ENCODE measurements around the gene CDX1.

The CDX1 gene

GRCh38 chr5:150190503-150190979, 24.0 kb downstream of the CDX1 start:
- peaks cover 12% of the 10 kb centered on the region for H3K4me1 ChIP-seq (ENCODE audit: insufficient read depth, insufficient read length)
- no peaks in the 10 kb centered on the region for H3K9me3 ChIP-seq (ENCODE audit: insufficient read depth, low read length)
- peak overlapping the region; percentile 32 for H3K9ac ChIP-seq (ENCODE audit: insufficient read length, low read depth)
- H3K36me3 ChIP-seq (ENCODE audit: insufficient read depth, insufficient read length, low read length) = no peaks in the 10 kb centered on the region
- no peak for DNase-seq (ENCODE audit: low read depth, low spot score)
- H3K27me3 ChIP-seq (ENCODE audit: insufficient read depth, insufficient read length) = peaks cover 71% of the 10 kb centered on the region
- H3K4me3 ChIP-seq (ENCODE audit: insufficient read length, low read depth) = peak overlapping the region; percentile 31
- no peak for TF ChIP-seq YY1 (IDR thresholded peaks at IDR 0.05; ENCODE audit: insufficient read depth, insufficient read length)

- Histone ChIP-seq H3K27me3 (ENCODE audit: insufficient read depth, insufficient read length) (peaks cover 71% of the 10 kb centered on the region), H3K36me3 (ENCODE audit: insufficient read depth, insufficient read length, low read length) (no peaks in the 10 kb centered on the region), H3K9me3 (ENCODE audit: insufficient read depth, low read length) (no peaks in the 10 kb centered on the region), H3K9ac (ENCODE audit: insufficient read length, low read depth) (no peak overlapping the region), H3K4me3 (ENCODE audit: insufficient read length, low read depth) (no peak overlapping the region), H3K4me1 (ENCODE audit: insufficient read depth, insufficient read length) (peaks cover 10% of the 10 kb centered on the region)
- no peak for TF ChIP-seq ZNF274 (IDR thresholded peaks at IDR 0.05; ENCODE audit: low read depth, low read length)
- TF ChIP-seq YY1 (IDR thresholded peaks at IDR 0.05; ENCODE audit: insufficient read depth, insufficient read length) = no peak
- TF ChIP-seq SUZ12 (IDR thresholded peaks at IDR 0.05; ENCODE audit: extremely low read depth, insufficient read depth, insufficient read length) = no peak
- DNase-seq (ENCODE audit: low read depth, low spot score) = no peak
Observed at GRCh38 chr5:150190987-150191386, 24.4 kb downstream of the CDX1 start.

- TF ChIP-seq SUZ12 (IDR thresholded peaks at IDR 0.05; ENCODE audit: extremely low read depth, insufficient read depth, insufficient read length) (no peak), ZNF274 (IDR thresholded peaks at IDR 0.05; ENCODE audit: low read depth, low read length) (no peak), YY1 (IDR thresholded peaks at IDR 0.05; ENCODE audit: insufficient read depth, insufficient read length) (no peak)
- Histone ChIP-seq H3K4me1 (ENCODE audit: insufficient read depth, insufficient read length) (peaks cover 3% of the 10 kb centered on the region), H3K27me3 (ENCODE audit: insufficient read depth, insufficient read length) (peaks cover 58% of the 10 kb centered on the region), H3K9me3 (ENCODE audit: insufficient read depth, low read length) (no peaks in the 10 kb centered on the region), H3K36me3 (ENCODE audit: insufficient read depth, insufficient read length, low read length) (no peaks in the 10 kb centered on the region), H3K4me3 (ENCODE audit: insufficient read length, low read depth) (no peak overlapping the region), H3K9ac (ENCODE audit: insufficient read length, low read depth) (no peak overlapping the region)
- DNase-seq (ENCODE audit: low read depth, low spot score) = no peak
Observed at GRCh38 chr5:150192462-150192861, 25.9 kb downstream of the CDX1 start.

- no peaks in the 10 kb centered on the region for H3K9me3 ChIP-seq (ENCODE audit: insufficient read depth, low read length)
- peaks cover 44% of the 10 kb centered on the region for H3K27me3 ChIP-seq (ENCODE audit: insufficient read depth, insufficient read length)
- DNase-seq (ENCODE audit: low read depth, low spot score) = no peak
- no peaks in the 10 kb centered on the region for H3K4me1 ChIP-seq (ENCODE audit: insufficient read depth, insufficient read length)
- no peak overlapping the region for H3K9ac ChIP-seq (ENCODE audit: insufficient read length, low read depth)
- no peak overlapping the region for H3K4me3 ChIP-seq (ENCODE audit: insufficient read length, low read depth)
- H3K36me3 ChIP-seq (ENCODE audit: insufficient read depth, insufficient read length, low read length) = no peaks in the 10 kb centered on the region
- TF ChIP-seq ZNF274 (IDR thresholded peaks at IDR 0.05; ENCODE audit: low read depth, low read length) = no peak
- TF ChIP-seq YY1 (IDR thresholded peaks at IDR 0.05; ENCODE audit: insufficient read depth, insufficient read length) = no peak
- no peak for TF ChIP-seq SUZ12 (IDR thresholded peaks at IDR 0.05; ENCODE audit: extremely low read depth, insufficient read depth, insufficient read length)
Observed at GRCh38 chr5:150195736-150196485, 29.3 kb downstream of the CDX1 start.

GRCh38 chr5:150196514-150196913, 29.9 kb downstream of the CDX1 start:
- peaks cover 39% of the 10 kb centered on the region for H3K27me3 ChIP-seq (ENCODE audit: insufficient read depth, insufficient read length)

GRCh38 chr5:150196986-150197385, 30.4 kb downstream of the CDX1 start:
- no peak for DNase-seq (ENCODE audit: low read depth, low spot score)
- H3K9me3 ChIP-seq (ENCODE audit: insufficient read depth, low read length) = no peaks in the 10 kb centered on the region
- no peak overlapping the region for H3K4me3 ChIP-seq (ENCODE audit: insufficient read length, low read depth)
- H3K9ac ChIP-seq (ENCODE audit: insufficient read length, low read depth) = no peak overlapping the region
- H3K27me3 ChIP-seq (ENCODE audit: insufficient read depth, insufficient read length) = peaks cover 34% of the 10 kb centered on the region
- no peaks in the 10 kb centered on the region for H3K36me3 ChIP-seq (ENCODE audit: insufficient read depth, insufficient read length, low read length)
- H3K4me1 ChIP-seq (ENCODE audit: insufficient read depth, insufficient read length) = no peaks in the 10 kb centered on the region
- TF ChIP-seq ZNF274 (IDR thresholded peaks at IDR 0.05; ENCODE audit: low read depth, low read length) = no peak
- no peak for TF ChIP-seq SUZ12 (IDR thresholded peaks at IDR 0.05; ENCODE audit: extremely low read depth, insufficient read depth, insufficient read length)
- TF ChIP-seq YY1 (IDR thresholded peaks at IDR 0.05; ENCODE audit: insufficient read depth, insufficient read length) = no peak

More at GRCh38 chr5:150196514-150196913, 29.9 kb downstream of the CDX1 start:
- TF ChIP-seq ZNF274 (IDR thresholded peaks at IDR 0.05; ENCODE audit: low read depth, low read length) = no peak
- no peak for TF ChIP-seq YY1 (IDR thresholded peaks at IDR 0.05; ENCODE audit: insufficient read depth, insufficient read length)
- TF ChIP-seq SUZ12 (IDR thresholded peaks at IDR 0.05; ENCODE audit: extremely low read depth, insufficient read depth, insufficient read length) = no peak
- no peak overlapping the region for H3K4me3 ChIP-seq (ENCODE audit: insufficient read length, low read depth)
- no peaks in the 10 kb centered on the region for H3K9me3 ChIP-seq (ENCODE audit: insufficient read depth, low read length)
- H3K4me1 ChIP-seq (ENCODE audit: insufficient read depth, insufficient read length) = no peaks in the 10 kb centered on the region
- H3K36me3 ChIP-seq (ENCODE audit: insufficient read depth, insufficient read length, low read length) = no peaks in the 10 kb centered on the region
- DNase-seq (ENCODE audit: low read depth, low spot score) = no peak
- H3K9ac ChIP-seq (ENCODE audit: insufficient read length, low read depth) = no peak overlapping the region

- H3K9me3 ChIP-seq (ENCODE audit: insufficient read depth, low read length) = no peaks in the 10 kb centered on the region
- DNase-seq (ENCODE audit: low read depth, low spot score) = no peak
- H3K36me3 ChIP-seq (ENCODE audit: insufficient read depth, insufficient read length, low read length) = no peaks in the 10 kb centered on the region
- peaks cover 30% of the 10 kb centered on the region for H3K27me3 ChIP-seq (ENCODE audit: insufficient read depth, insufficient read length)
- TF ChIP-seq SUZ12 (IDR thresholded peaks at IDR 0.05; ENCODE audit: extremely low read depth, insufficient read depth, insufficient read length) (no peak), ZNF274 (IDR thresholded peaks at IDR 0.05; ENCODE audit: low read depth, low read length) (no peak), YY1 (IDR thresholded peaks at IDR 0.05; ENCODE audit: insufficient read depth, insufficient read length) (no peak)
- H3K9ac ChIP-seq (ENCODE audit: insufficient read length, low read depth) = no peak overlapping the region
- H3K4me1 ChIP-seq (ENCODE audit: insufficient read depth, insufficient read length) = no peaks in the 10 kb centered on the region
- H3K4me3 ChIP-seq (ENCODE audit: insufficient read length, low read depth) = no peak overlapping the region
Observed at GRCh38 chr5:150197476-150197875, 30.9 kb downstream of the CDX1 start.

Data from NT2/D1 (cell line).